Left ventricle myocardium inferior (tissue), 1 donor: ENCODE measurements around the gene ACSM5. TPM values are rescaled to one million over a fixed set of nuclear protein-coding genes. Genes with fewer than 3 reads are reported as not detected.
"Not testable (repeated sequence)": the region's sequence is repeated elsewhere in the genome, so short reads cannot be mapped to it uniquely, and the experiment has no call there.

Experiments
- DNase-seq: peaks from one replicate; pipeline ENCODE4 v3.0.0-alpha.2; 2020
- H3K27ac ChIP-seq: fragments of 200-600 bp; replicated peaks from 2 replicates; pipeline ENCODE4 v1.8.0; 2021
- H3K27me3 ChIP-seq: fragments of 200-600 bp; 2 replicates; pipeline ENCODE4 v1.8.0; 2021; ENCODE audit warnings: low read depth
- H3K36me3 ChIP-seq: fragments of 200-600 bp; 2 replicates; pipeline ENCODE4 v1.8.0; 2021
- H3K4me1 ChIP-seq: fragments of 200-600 bp; 2 replicates; pipeline ENCODE4 v1.8.0; 2021
- H3K4me3 ChIP-seq: fragments of 200-600 bp; 2 replicates; pipeline ENCODE4 v1.8.0; 2021; ENCODE audit warnings: mild to moderate bottlenecking, moderate library complexity
- H3K9me3 ChIP-seq: fragments of 200-600 bp; replicated peaks from 2 replicates; pipeline ENCODE4 v1.8.0; 2021
- intact Hi-C: fragments of 100-400 bp; cut with micrococcal nuclease; formaldehyde crosslinking; loops from one replicate; pipeline ENCODE4 v1.11.0; 2022
- total RNA-seq: library from RNA; stranded (reverse); fragmentation: NEBNext Ultra II Directional; extraction: Animal tissue kit (Norgen Biotek cat#: 25700); gene quantifications from one replicate; pipeline ENCODE4 v1.2.1, GENCODE V29; 2021
- TF ChIP-seq, protein P1 (sequence below): fragments of 200-600 bp; IDR thresholded peaks from 2 replicates; pipeline ENCODE4 v1.8.0; 2021; ENCODE audit warnings: antibody characterized with exemption, mild to moderate bottlenecking, borderline replicate concordance
- donor health status: DM: no; HTN: yes; CAD: no; lungs with severe emphysema.

ACSM5 gene
- total RNA-seq, 1 donor from 2014 or later = 1.6 TPM

DNA sequence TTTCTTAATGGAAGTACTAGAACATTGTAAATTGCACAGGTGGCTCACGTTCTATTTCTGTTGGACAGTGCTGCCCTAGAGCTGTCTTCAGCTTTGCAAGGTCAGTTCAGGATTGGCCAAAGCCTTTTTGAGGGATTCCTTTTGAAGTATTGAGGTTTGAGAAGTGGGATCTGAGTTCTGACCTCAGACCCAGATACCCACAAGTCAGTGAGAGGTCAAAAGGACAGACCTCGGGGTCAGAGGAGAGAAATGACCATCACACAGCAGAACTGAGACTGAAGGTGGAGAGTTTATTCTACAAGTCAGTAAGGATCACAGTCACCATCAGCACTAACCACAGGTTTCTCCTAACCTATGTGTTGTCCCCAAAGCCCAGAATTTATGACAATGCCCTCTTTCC, 1.7 kb downstream of the ACSM5 start:
- no peak overlapping the region for H3K4me3 ChIP-seq

DNA sequence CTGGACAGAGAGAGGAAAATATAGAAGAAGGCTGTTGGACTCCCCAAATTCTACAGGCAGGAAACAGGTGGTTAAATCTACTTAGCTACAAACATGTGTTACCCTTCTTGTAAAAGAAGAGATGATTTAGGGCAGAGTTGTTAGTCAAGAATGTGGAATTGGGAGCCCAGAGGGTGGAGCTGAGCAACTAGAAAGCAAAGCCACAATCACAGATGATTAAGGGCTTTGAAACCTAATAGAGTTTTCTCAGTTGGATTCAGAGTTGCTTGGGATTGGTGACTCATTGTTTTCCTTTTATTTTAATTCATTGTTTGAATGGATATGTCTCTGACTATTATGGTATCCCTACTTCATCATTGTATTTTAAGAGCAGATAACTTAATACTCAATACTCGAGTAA, 6.2 kb downstream of the ACSM5 start:
- H3K9me3 ChIP-seq = no peaks in the 10 kb centered on the region
- H3K4me3 ChIP-seq = no peak overlapping the region
- H3K27me3 ChIP-seq = peaks cover 11% of the 10 kb centered on the region
- TF ChIP-seq, protein P1, sequence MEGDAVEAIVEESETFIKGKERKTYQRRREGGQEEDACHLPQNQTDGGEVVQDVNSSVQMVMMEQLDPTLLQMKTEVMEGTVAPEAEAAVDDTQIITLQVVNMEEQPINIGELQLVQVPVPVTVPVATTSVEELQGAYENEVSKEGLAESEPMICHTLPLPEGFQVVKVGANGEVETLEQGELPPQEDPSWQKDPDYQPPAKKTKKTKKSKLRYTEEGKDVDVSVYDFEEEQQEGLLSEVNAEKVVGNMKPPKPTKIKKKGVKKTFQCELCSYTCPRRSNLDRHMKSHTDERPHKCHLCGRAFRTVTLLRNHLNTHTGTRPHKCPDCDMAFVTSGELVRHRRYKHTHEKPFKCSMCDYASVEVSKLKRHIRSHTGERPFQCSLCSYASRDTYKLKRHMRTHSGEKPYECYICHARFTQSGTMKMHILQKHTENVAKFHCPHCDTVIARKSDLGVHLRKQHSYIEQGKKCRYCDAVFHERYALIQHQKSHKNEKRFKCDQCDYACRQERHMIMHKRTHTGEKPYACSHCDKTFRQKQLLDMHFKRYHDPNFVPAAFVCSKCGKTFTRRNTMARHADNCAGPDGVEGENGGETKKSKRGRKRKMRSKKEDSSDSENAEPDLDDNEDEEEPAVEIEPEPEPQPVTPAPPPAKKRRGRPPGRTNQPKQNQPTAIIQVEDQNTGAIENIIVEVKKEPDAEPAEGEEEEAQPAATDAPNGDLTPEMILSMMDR = no peak
- no peak overlapping the region for H3K27ac ChIP-seq
- intact Hi-C loops = no loop called here
- H3K36me3 ChIP-seq = no peaks in the 10 kb centered on the region
- H3K4me1 ChIP-seq = no peaks in the 10 kb centered on the region
- no peak for DNase-seq

More for the DNA sequence above, 1.7 kb downstream of the ACSM5 start:
- DNase-seq = no peak
- H3K4me1 ChIP-seq = no peaks in the 10 kb centered on the region
- TF ChIP-seq, protein P1 = no peak
- intact Hi-C loops = no loop called here
- H3K9me3 ChIP-seq = no peaks in the 10 kb centered on the region
- H3K27me3 ChIP-seq = peaks cover 11% of the 10 kb centered on the region
- no peaks in the 10 kb centered on the region for H3K36me3 ChIP-seq
- H3K27ac ChIP-seq = no peak overlapping the region

DNA sequence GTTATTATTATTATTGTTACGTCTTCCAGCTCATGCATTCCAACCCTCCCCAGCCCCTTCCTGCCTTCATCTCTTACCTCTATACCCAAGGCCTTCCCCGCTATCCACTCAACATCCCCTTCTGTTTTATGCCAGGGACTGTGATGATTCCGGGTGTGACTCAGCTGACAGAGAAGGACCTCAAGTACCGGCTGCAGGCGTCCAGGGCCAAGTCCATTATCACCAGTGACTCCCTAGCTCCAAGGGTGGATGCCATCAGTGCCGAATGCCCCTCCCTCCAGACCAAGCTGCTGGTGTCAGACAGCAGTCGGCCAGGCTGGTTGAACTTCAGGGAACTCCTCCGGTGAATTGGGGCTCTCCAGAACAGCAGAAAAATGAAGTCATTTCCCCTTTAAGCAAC, 9.8 kb downstream of the ACSM5 start:
- H3K36me3 ChIP-seq, H3K4me1 ChIP-seq, H3K4me3 ChIP-seq, H3K27ac ChIP-seq, intact Hi-C loops, DNase-seq, H3K9me3 ChIP-seq: not testable (repeated sequence)
- H3K27me3 ChIP-seq = peaks cover 11% of the 10 kb centered on the region

DNA sequence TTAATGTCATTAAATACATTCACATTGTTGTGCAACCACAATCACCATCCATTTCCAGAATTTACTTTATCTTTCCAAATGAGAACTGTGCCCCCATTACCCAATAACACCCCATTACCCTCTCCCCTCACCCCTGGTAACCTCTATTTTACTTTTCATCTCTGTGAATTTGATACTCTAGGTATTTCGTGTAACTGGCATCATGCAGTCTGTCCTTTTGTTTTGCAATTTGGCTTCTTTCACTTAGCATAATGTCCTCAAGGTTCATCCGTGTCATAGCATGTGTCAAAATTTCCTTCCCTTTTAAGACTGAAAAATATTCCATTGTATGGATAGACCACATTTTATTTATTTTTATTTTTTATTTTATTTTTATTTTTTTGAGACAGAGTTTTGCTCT, 12.4 kb downstream of the ACSM5 start:
- H3K36me3 ChIP-seq, H3K4me1 ChIP-seq, DNase-seq, H3K4me3 ChIP-seq, H3K9me3 ChIP-seq, H3K27ac ChIP-seq, H3K27me3 ChIP-seq, intact Hi-C loops: not testable (repeated sequence)

DNA sequence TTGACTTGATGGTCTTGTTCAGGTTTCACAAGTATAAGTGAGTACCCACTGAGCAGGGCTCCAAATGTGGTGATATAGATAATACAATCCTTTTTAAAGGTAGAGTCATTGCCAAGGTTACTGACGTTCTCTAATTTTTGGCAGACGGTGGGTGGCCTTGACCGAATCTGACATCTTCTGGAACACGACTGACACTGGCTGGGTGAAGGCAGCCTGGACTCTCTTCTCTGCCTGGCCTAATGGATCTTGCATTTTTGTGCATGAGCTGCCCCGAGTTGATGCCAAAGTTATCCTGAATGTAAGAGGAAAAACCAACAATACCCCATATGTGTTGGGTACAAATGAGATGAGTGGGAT, 14.4 kb downstream of the ACSM5 start:
- intact Hi-C loops, H3K36me3 ChIP-seq, H3K4me1 ChIP-seq, H3K9me3 ChIP-seq, H3K27ac ChIP-seq, H3K27me3 ChIP-seq, DNase-seq, H3K4me3 ChIP-seq: not testable (repeated sequence)

DNA sequence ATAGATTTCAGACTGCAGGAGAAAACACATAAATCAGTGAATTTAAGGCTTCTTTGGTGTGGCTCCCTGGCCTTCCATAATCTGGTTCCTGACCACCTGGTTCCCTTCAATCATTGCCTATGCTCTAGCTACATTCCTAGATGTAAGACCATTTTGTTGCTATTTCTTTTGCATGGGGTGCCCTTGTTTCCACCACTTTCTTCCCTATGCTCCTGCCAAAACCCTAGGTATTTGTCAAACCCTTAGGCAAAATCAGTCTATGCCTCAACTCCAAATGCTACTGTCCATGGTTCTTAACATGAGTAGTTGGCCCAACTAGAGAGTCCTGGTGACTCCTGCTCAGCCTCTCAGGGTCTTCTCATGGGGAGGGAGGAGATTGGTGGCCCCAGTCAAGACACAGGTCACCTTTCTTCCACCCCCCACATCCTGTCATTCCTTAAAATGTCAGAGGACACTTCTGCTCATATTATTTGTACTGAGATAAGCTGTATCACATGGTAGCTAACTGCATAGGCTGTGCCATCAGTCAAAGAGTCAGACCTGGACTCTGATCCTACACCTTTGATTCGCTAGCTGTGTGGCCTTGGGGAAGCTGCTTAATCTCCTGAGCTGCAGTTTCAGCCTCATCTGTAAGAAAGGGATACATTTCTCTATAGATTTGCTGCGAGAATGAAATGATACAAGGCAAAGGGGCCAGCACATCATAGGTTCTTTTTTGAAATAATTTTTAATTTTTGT, 15.0 kb downstream of the ACSM5 start:
- no peak for DNase-seq
- Histone ChIP-seq H3K4me1 (no peaks in the 10 kb centered on the region), H3K27me3 (no peaks in the 10 kb centered on the region), H3K9me3 (no peaks in the 10 kb centered on the region), H3K4me3 (no peak overlapping the region), H3K27ac (no peak overlapping the region), H3K36me3 (no peaks in the 10 kb centered on the region)
- intact Hi-C loops = no loop called here
- TF ChIP-seq, protein P1 = no peak

DNA sequence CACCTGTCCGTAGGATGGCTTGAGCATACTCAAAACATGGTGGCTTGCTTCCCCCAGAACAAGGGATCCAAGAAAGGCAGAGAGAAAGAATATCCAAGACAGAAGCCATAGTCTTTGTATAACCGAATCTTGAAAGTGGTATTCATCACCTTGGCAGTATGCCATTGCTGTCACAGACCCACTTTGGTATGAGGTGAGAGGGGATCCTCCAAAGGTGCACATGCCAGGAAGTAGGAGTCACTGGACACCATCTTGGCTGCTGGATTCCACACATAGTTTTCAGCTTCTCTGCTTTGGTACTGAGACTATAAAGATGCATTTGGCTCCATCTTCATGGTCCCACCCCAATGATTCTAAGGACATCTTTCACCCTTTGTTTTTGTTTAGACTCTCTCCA, 18.1 kb downstream of the ACSM5 start:
- not testable (repeated sequence) for H3K4me3 ChIP-seq

DNA sequence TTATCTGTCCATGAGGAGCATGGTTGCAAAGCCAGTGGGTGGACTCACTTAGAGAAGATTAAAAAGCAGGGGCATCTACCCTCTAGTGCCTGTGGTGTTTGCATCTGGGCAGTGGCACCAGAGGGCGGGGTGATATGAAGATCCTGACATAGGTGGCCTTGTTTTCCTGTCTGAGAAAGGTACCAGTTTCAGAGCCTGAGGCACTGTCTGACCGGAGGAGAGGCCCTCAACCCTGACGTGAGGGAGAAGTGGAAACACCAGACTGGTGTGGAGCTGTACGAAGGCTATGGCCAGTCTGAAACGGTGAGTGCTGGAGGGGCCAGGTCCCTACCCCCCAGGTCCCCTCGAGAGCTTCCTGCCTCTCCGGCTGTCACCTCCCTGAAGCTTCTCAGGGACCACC, 20.2 kb downstream of the ACSM5 start:
- H3K9me3 ChIP-seq, H3K27ac ChIP-seq, H3K36me3 ChIP-seq, H3K4me3 ChIP-seq, H3K27me3 ChIP-seq, DNase-seq, H3K4me1 ChIP-seq, intact Hi-C loops: not testable (repeated sequence)

More for the DNA sequence above, 18.1 kb downstream of the ACSM5 start:
- DNase-seq, intact Hi-C loops, H3K36me3 ChIP-seq, H3K27ac ChIP-seq, H3K4me1 ChIP-seq, H3K27me3 ChIP-seq, H3K9me3 ChIP-seq: not testable (repeated sequence)

DNA sequence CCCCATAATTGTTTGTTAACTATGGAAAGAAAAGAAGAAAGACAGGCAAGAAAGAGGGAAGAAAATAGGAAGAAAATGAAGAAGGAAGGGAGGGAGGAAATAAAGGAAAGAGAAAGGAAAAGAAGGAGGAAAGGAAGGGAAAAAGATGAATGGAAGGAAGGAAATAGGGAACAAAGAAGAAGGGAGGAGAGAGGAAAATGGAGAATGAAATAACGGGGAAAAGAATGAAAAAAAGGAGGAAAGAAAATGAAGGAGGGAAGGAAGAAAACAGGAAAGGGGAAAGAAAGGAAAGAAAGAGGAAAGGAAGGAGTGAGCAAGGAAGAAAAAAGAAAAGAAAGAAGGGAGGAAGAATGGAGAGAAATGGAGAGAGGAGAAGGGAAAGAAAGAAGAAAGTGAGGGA, 21.1 kb downstream of the ACSM5 start:
- H3K4me3 ChIP-seq, DNase-seq, H3K9me3 ChIP-seq, H3K27ac ChIP-seq, intact Hi-C loops, H3K4me1 ChIP-seq, H3K36me3 ChIP-seq, H3K27me3 ChIP-seq: not testable (repeated sequence)
